Mesodermal cell (in vitro differentiated cells): ENCODE results near the gene GNAI3.

ENCODE experiments used
- H3K27ac ChIP-seq: 2 replicates; pipeline ENCODE4 v1.7.0; 2013; ENCODE audit warnings: mild to moderate bottlenecking, low read depth, low read length, moderate library complexity; ENCODE audit not compliant: severe bottlenecking
- H3K36me3 ChIP-seq: 2 replicates; pipeline ENCODE4 v1.7.1; 2013; ENCODE audit warnings: mild to moderate bottlenecking, low read length, moderate library complexity; ENCODE audit not compliant: control insufficient read depth, insufficient read depth
- H3K4me1 ChIP-seq: one replicate; pipeline ENCODE4 v1.7.1; 2013; ENCODE audit warnings: mild to moderate bottlenecking, low read length; ENCODE audit not compliant: insufficient read depth, control insufficient read depth, poor library complexity, severe bottlenecking
- H3K4me3 ChIP-seq: 2 replicates; pipeline ENCODE4 v1.7.0; 2013; ENCODE audit warnings: low read length, control low read depth, mild to moderate bottlenecking; ENCODE audit not compliant: insufficient read depth, poor library complexity, severe bottlenecking; ENCODE audit errors: extremely low read depth
- H3K9me3 ChIP-seq: 2 replicates; pipeline ENCODE4 v1.7.1; 2013; ENCODE audit warnings: mild to moderate bottlenecking, low read length, moderate library complexity; ENCODE audit not compliant: control insufficient read depth
- WGBS, 2 experiments: methylation state at CpG; one replicate each; pipeline ENCODE4 v1.1.5; 2013; ENCODE audit warnings: missing lambda C conversion rate in 2 of 2; ENCODE audit not compliant: insufficient coverage in 2 of 2; 5-methylcytosine and 5-hydroxymethylcytosine counted together

The GNAI3 gene

GRCh38 chr1:109634292-109634691 lies 85.9 kb downstream of the GNAI3 start:
- Histone ChIP-seq H3K9me3 (no peaks in the 10 kb centered on the region), H3K4me3 (no peak overlapping the region), H3K27ac (no peak overlapping the region), H3K36me3 (peaks cover 33% of the 10 kb centered on the region), H3K4me1 (peaks cover 9% of the 10 kb centered on the region)
- WGBS, 2 experiments: 77 to 91% methylated on average over 4 to 6 of the region's 6 CpGs

- H3K4me1 ChIP-seq: peaks cover 9% of the 10 kb centered on the region
- H3K4me3 ChIP-seq: no peak overlapping the region
- peaks cover 25% of the 10 kb centered on the region for H3K36me3 ChIP-seq
- 82 to 90% methylated on average over 2 of the region's 13 CpGs for WGBS, 2 experiments
- H3K9me3 ChIP-seq: no peaks in the 10 kb centered on the region
- H3K27ac ChIP-seq: no peak overlapping the region
Measured at GRCh38 chr1:109634771-109635750, 86.6 kb downstream of the GNAI3 start.

GRCh38 chr1:109635862-109636200 lies 87.4 kb downstream of the GNAI3 start:
- no peaks in the 10 kb centered on the region for H3K9me3 ChIP-seq
- H3K36me3 ChIP-seq: peaks cover 20% of the 10 kb centered on the region
- peaks cover 9% of the 10 kb centered on the region for H3K4me1 ChIP-seq
- H3K27ac ChIP-seq: peak overlapping the region; percentile 46
- 78 to 91% methylated on average over 2 of the region's 2 CpGs for WGBS, 2 experiments
- H3K4me3 ChIP-seq: no peak overlapping the region

GRCh38 chr1:109636201-109636952 lies 88.0 kb downstream of the GNAI3 start:
- Histone ChIP-seq H3K4me3 (no peak overlapping the region), H3K9me3 (no peaks in the 10 kb centered on the region), H3K4me1 (peaks cover 9% of the 10 kb centered on the region), H3K27ac (peak overlapping the region; percentile 46), H3K36me3 (peaks cover 15% of the 10 kb centered on the region)
- WGBS, 2 experiments: 66 to 73% methylated on average over 7 of the region's 9 CpGs

GRCh38 chr1:109637446-109637845 lies 89.0 kb downstream of the GNAI3 start:
- H3K27ac ChIP-seq: no peak overlapping the region
- peaks cover 6% of the 10 kb centered on the region for H3K36me3 ChIP-seq
- H3K4me3 ChIP-seq: no peak overlapping the region
- WGBS, 2 experiments: 97 to 100% methylated on average over 1 to 7 of the region's 7 CpGs
- peaks cover 9% of the 10 kb centered on the region for H3K4me1 ChIP-seq
- no peaks in the 10 kb centered on the region for H3K9me3 ChIP-seq

GRCh38 chr1:109639063-109639840 lies 90.8 kb downstream of the GNAI3 start:
- no peaks in the 10 kb centered on the region for H3K9me3 ChIP-seq
- 93 to 95% methylated on average over 5 to 8 of the region's 9 CpGs for WGBS, 2 experiments

GRCh38 chr1:109639841-109640184 lies 91.4 kb downstream of the GNAI3 start:
- Histone ChIP-seq H3K4me1 (peaks cover 9% of the 10 kb centered on the region), H3K27ac (no peak overlapping the region), H3K36me3 (no peaks in the 10 kb centered on the region), H3K4me3 (no peak overlapping the region), H3K9me3 (no peaks in the 10 kb centered on the region)
- 38 to 68% methylated on average over 3 to 6 of the region's 6 CpGs for WGBS, 2 experiments

More at GRCh38 chr1:109639063-109639840, 90.8 kb downstream of the GNAI3 start:
- H3K4me3 ChIP-seq: no peak overlapping the region
- no peaks in the 10 kb centered on the region for H3K36me3 ChIP-seq
- H3K4me1 ChIP-seq: peaks cover 9% of the 10 kb centered on the region
- no peak overlapping the region for H3K27ac ChIP-seq

GRCh38 chr1:109640285-109640865 lies 92.0 kb downstream of the GNAI3 start:
- Histone ChIP-seq H3K9me3 (no peaks in the 10 kb centered on the region), H3K4me3 (no peak overlapping the region)
- 30 to 46% methylated on average over 3 to 4 of the region's 5 CpGs for WGBS, 2 experiments

GRCh38 chr1:109641078-109641740 lies 92.8 kb downstream of the GNAI3 start:
- WGBS, 2 experiments: 63 to 80% methylated on average over 1 to 2 of the region's 2 CpGs
- no peaks in the 10 kb centered on the region for H3K9me3 ChIP-seq

More at GRCh38 chr1:109640285-109640865, 92.0 kb downstream of the GNAI3 start:
- peaks cover 9% of the 10 kb centered on the region for H3K4me1 ChIP-seq
- H3K36me3 ChIP-seq: no peaks in the 10 kb centered on the region
- no peak overlapping the region for H3K27ac ChIP-seq

GRCh38 chr1:109641861-109642260 lies 93.4 kb downstream of the GNAI3 start:
- Histone ChIP-seq H3K9me3 (no peaks in the 10 kb centered on the region), H3K27ac (no peak overlapping the region), H3K36me3 (no peaks in the 10 kb centered on the region), H3K4me3 (no peak overlapping the region), H3K4me1 (no peaks in the 10 kb centered on the region)
- WGBS, 2 experiments: no CpG with 5 or more reads among the region's 2 CpGs

More at GRCh38 chr1:109641078-109641740, 92.8 kb downstream of the GNAI3 start:
- Histone ChIP-seq H3K4me1 (peaks cover 4% of the 10 kb centered on the region), H3K36me3 (no peaks in the 10 kb centered on the region), H3K27ac (no peak overlapping the region), H3K4me3 (no peak overlapping the region)
